GM15510 (cell line): ENCODE data around the gene THRSP.

Source experiments
- POLR2A ChIP-seq: IDR thresholded peaks from 3 replicates; pipeline ENCODE4 v1.6.1; 2011; ENCODE audit warnings: borderline replicate concordance; ENCODE audit not compliant: insufficient read length; ENCODE audit errors: extremely low read depth

Gene THRSP

GRCh38 chr11:78078218-78079167 is 14.8 kb downstream of the THRSP start:
- TF ChIP-seq POLR2A: no peak

- peak; percentile 81 for TF ChIP-seq POLR2A
Observed at GRCh38 chr11:78079232-78080083, 15.8 kb downstream of the THRSP start, which contains the start of gene NDUFC2. Gene NDUFC2 (minus strand): TSS chr11:78079862. CDS start chr11:78079744, 118 bp downstream.

DNA sequence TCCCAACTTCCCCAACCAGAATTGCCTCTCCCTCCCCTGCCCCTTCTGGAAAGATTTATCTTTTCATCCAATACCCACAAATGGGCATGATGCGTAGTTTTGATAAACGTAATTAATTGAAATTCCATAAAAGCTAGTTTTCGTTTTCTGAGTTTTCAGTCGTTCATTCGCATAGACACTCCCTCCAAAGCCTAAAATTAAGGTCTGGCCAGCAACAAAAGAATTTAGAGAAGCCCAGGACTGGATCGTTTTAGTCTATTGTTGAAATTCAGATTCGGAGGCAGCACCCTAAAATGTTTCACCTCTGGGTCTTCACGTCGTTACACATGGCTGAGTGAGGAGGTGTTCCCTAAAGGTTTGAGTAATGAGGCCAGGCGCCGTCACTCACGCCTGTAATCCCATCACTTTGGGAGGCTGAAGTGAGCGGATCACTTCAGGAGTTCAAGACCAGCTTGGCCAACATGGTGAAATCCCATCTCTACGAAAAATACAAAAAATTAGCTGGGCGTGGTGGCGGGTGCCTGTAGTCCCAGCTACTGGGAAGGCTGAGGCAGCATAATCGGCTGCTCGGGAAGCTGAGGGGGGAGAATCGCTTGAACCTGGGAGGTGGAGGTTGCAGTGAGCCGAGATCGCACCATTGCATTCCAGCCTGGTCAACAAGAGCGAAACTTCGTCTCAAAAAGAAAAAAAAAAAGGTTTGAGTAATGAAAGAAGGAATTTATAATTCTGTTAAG is 16.6 kb downstream of the THRSP start:
- no peak for TF ChIP-seq POLR2A

GRCh38 chr11:78080818-78081495 is 17.3 kb downstream of the THRSP start:
- TF ChIP-seq POLR2A: no peak

GRCh38 chr11:78081583-78081982 is 17.9 kb downstream of the THRSP start:
- TF ChIP-seq POLR2A: no peak

DNA sequence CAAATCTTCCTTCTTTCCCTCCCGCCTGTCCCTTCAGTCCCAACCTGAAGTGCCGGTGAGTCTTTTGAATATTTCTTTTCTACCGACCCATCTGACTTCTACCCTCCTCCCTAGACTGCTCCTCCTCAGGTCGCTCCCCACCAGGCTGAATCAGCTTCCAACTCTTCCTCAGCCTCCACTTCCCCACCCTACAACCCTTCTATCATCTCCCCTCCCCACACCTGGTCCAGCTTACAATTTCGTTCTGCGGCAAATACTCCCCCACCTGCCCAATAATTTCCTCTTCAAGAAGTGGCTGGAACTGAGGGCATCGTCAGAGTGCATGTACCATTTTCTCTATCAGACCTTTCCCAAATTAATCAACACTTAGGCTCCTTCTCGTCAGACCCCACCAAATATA is 18.5 kb downstream of the THRSP start:
- no peak for TF ChIP-seq POLR2A

DNA sequence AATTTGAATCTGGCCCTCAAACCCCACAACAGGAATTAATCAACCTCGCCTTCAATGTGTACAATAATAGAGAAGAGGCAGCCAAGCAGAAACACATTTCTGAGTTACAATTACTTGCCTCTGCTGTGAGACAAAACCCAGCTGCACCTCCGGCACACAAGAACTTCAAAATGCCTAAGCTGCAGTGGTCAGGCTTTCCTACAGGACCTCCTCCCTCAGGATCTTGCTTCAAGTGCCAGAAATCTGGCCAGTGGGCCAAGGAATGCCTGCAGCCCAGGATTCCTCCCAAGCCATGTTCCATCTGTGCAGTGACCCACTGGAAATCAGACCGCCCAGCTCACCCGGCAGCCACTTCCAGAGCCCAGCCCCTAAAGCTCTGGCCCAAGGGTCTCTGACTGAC is 19.4 kb downstream of the THRSP start:
- TF ChIP-seq POLR2A: no peak

- no peak for TF ChIP-seq POLR2A
Observed at GRCh38 chr11:78085972-78086371, 22.3 kb downstream of the THRSP start.

GRCh38 chr11:78094250-78094649 is 30.6 kb downstream of the THRSP start:
- TF ChIP-seq POLR2A: no peak

DNA sequence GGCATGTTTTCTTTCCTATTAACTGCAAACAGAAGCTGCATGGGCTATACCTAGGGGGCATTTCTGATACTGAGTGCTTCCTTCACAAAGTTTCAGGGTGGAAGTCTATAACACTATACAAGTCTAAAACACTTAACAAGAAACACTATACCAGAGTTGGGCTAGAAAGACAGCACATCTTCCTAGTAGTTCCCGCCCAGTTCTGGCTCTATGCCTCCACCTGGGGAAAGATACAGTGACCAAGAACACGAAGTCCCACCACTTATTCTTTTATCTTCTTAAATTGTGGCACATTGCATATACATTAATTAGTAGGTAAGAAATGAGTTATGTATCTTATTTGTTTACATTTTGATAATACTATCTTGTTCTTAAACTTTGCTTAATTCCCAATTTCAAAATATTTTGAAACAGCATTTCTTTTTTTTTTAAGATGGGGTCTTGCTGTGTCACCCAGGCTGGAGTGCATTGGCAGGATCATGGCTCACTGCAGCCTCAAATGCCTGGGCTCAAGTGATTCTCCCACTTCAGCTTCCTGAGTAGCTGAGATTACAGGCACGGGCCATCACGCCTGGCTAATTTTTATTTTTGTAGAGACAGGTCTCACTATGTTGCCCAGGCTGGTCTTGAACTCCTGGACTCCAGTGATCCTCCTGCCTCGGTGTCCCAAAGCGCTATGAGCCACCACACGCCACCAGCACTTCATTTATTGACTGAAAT is 34.2 kb downstream of the THRSP start:
- no peak for TF ChIP-seq POLR2A

- TF ChIP-seq POLR2A: no peak
Observed at GRCh38 chr11:78099666-78100065, 36.0 kb downstream of the THRSP start.

DNA sequence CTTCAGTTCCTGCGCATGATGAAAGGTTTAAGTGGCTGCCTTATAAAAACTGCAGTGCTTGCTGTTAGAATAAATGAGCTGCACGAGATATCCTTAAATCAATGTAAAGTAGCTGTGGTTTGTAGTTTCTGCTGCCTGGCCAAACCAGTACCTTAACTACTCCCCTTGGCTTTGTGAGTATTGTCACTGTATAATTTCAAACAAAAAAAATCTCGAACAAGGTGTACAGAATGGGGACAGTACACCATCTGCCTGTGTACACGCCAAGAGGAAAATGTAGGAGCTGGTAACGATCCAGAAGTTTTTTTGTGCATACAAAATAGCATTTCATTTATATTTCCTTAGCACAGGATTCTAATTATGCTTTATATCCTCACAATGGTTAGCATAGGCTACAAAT is 36.6 kb downstream of the THRSP start:
- TF ChIP-seq POLR2A: no peak

DNA sequence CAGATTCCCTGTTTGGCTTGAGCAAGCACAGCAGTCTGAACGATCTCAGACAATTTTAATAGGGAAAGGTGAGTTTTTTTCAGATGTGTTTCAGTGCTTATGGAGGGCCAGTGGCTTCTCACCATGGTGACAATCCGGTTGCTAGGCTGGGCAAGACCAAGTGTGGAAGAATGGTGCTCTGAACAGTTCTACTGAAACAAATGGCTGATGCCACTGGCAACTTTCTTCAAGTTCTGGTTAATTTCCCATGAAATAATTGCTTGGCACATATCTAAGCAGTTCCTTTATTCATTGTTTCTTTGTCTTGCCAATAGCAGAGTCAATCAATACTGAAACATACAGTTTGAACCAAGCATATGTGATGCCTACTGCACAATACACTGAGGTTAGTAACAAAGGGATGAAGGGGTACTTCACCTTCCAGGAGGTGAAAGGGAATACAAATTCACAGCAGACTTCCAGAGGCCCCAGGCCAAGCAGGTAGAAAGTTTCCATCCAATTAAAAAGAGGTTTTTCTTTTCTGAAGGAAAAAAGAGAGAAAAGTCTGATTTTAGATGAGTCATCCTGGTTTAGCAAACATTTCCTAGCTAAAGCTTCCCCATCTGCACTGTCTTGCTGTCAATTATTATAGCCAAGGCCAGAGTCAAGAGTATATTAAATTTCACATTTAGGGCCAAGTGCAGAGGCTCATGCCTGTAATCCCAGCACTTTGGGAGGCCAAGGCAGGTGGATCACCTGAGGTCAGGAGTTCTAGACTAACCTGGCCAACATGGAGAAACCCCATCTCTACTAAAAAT is 37.2 kb downstream of the THRSP start:
- TF ChIP-seq POLR2A: no peak
